Right renal cortex interstitium (tissue), 3 donors: ENCODE data around the gene ARHGAP42. TPM values are rescaled to one million over a fixed set of nuclear protein-coding genes. Genes with fewer than 3 reads are reported as not detected.

Experiments
- DNase-seq, 3 donors: peaks; one replicate each; pipeline ENCODE4 v3.0.0-alpha.2; 2013; ENCODE audit warnings: low read depth in 3 of 3, low spot score in 2 of 3
- polyA plus RNA-seq, 3 donors: library from polyadenylated mRNA; unstranded; fragments of 120-200 nt; gene quantifications; one replicate each; pipeline ENCODE4 v1.2.1, GENCODE V29; 2013; ENCODE audit not compliant: insufficient read length in 3 of 3

The ARHGAP42 gene
- polyA plus RNA-seq, 3 donors = 29.4 to 33.9 (median 32.3) TPM

GRCh38 chr11:100949443-100949842 lies 262.4 kb downstream of the ARHGAP42 start:
- no peak for DNase-seq

- DNase-seq = no peak
Observed at GRCh38 chr11:100955318-100955717, 268.2 kb downstream of the ARHGAP42 start.

GRCh38 chr11:100956351-100956750 lies 269.3 kb downstream of the ARHGAP42 start:
- DNase-seq = no peak

DNA sequence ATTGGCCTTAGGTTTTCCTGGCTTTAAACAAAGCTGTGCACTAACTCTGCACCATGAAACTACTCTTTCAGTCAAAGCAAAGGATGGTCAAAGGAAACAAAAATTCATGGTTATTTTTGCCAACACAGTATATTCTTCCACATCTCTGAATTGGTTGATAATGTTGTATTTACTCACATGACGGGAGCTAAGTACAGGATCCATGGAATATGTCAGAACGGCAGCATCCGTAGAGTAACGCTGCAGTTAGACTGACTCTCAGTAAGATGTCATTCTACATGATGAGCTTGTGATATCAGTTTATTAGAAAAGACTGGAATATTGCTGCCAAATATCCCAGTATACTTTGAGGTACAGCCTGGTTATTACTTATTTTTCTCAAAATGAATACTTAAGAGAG lies 270.4 kb downstream of the ARHGAP42 start:
- no peak for DNase-seq

DNA sequence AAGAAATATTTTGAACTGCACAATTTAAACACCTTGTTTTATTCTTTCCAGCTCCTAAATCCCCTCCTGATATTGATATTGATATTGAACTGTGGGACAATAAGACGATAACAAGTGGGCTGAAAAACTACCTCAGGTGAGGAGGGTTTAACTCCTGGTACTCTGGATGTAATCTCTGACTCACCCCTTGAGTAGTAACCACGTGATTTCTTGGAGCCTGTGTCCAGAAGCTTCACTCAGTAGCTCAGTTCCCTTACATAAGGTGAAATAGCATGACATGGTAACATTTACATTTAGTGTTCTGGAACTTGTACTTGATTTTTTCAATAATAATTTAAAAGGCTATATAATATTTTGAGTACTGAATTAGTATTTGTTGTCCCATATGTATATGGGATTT lies 274.5 kb downstream of the ARHGAP42 start:
- no peak for DNase-seq

DNA sequence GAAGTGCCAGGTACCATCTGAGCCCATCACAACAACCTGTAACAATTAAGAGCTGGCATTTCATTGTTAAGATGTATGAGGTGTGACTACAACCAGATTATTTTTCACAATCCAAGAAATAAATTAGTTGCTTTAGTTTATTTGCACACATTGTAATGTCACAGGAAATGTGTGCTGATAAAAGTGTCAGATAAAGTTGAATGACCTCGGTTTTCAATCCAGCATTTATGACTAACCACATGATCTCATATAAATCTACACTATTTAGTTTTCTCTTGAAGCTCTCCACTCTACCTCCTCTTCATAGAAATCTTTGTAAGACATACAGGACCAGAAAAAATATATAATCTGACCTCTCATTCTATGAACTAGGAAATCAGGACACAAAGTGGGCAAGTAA lies 276.3 kb downstream of the ARHGAP42 start:
- no peak for DNase-seq

DNA sequence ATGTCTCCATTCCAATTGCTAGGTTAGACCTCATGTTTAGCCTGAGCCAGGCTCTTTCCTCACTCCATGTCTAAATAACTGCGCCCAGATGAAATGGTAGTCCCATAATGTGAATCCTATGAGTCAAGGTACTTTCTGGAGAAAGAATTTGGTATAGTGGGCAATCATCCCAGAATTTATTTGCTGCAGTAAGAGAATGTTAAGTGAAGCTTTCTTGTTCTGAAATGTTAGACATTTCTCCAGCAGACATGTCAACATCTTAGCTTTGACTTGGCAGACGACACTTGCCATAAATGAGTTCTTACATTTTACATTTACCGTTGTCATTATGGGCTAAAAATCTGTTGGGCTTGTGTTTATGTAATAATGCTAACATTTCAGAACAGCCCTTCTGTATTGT lies 277.3 kb downstream of the ARHGAP42 start:
- no peak for DNase-seq

DNA sequence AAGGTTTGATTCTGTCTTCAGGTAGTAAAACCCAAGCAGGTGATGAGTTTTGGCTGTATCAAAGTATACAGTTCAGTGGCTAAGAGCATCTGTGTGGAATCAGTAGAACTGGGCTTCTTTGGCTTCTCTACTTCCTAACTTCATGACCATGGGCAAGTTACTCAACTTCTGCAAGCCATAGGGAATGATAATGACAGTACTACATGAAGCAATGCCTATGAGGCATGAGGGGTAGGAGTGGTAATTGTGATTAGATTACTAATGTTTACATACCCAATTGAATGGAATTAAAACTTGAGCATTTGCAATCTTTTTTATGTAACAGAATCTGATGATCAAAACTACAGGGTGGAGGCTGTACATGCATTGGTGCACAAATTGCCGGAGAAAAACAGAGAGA lies 278.3 kb downstream of the ARHGAP42 start:
- DNase-seq = no peak

- DNase-seq = no peak
Observed at GRCh38 chr11:100966366-100966765, 279.3 kb downstream of the ARHGAP42 start.

DNA sequence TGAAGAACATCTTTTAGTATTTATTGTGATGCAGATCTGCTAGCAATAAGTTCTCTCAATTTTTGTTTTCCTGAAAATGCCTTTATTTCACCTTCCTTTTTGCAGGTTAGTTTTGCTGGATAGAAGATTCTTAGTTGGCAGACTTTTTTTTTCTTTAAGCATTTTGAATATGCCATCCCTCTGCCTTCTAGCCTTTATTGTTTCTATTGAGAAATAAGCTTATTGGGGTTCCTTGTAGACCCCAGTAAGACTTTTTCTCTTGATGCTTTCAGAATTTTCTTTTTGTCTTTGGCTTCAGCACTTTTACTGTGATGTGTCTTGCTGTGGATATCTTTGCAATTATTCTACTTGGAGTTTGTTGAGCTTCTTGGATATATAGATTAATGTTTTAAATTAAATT lies 281.9 kb downstream of the ARHGAP42 start:
- no peak for DNase-seq

GRCh38 chr11:100970283-100971164 lies 283.4 kb downstream of the ARHGAP42 start:
- DNase-seq = no peak

DNA sequence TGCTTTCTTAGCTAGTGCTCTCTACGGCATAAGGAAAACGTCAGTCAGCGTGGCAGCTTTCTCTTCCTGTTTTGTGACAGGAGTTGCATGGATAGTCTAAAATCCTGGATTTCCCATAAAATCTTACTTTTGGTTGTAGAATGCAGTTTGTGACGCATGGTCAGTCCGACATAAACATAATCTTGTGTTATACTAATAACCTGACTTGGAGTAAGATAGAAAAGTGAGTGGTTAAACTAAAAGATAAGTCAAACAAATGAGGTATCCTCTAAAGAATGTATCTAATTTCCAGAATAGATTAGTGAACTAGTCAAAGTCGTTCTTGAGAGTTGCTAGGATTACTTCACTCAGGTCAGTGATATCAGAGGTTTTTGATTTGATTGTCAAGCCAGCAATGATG lies 285.0 kb downstream of the ARHGAP42 start:
- no peak for DNase-seq

GRCh38 chr11:100978442-100978841 lies 291.4 kb downstream of the ARHGAP42 start:
- DNase-seq = no peak

- DNase-seq = no peak
Observed at GRCh38 chr11:100978939-100979338, 291.9 kb downstream of the ARHGAP42 start.

DNA sequence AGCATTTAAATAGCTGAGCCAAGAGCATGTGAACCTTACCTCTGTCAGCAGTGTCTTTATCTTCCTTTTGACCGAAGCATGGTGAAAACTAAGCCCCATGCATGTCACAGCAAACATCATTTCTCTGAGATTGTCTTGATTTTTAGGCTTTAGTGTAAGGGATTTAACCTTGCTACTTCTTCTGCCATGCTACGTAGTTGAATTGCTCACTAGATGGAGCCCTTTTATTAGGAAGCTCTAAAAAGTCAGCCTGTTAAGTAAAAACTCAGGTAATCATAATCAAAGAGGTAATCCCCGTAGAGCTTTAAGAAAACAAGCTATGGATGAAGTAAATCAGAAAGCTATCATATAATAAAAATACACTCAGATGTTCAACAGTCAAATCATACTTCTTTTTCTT lies 293.1 kb downstream of the ARHGAP42 start:
- DNase-seq = no peak

DNA sequence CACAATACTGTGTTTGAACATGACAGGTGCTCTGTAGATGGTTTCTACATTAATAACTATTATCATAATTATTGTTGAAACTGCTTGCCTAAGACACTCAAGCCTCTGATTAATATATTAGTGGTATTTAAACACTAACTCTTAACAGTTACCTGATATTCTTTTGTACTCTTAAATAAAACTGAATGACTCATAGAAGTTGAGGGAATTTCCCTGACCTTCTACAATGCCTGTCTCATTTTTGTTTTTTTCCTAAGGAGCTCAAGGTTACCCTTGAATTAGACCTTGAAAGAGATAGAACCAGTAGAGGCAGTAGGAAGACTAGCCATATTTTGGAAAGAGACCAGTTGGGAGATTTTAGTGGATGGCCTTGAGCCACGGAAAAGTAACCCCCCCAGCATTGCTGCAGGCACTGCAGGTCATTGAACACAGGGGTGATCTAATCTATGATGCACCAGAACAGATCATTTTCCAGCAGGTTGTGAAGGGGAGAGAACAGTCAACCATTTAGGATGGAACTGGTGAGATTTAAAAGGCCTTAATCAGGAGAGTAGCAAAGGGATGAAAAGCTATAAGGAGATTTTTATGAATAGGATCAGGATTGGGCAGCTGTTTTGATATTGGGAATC lies 294.2 kb downstream of the ARHGAP42 start:
- no peak for DNase-seq

DNA sequence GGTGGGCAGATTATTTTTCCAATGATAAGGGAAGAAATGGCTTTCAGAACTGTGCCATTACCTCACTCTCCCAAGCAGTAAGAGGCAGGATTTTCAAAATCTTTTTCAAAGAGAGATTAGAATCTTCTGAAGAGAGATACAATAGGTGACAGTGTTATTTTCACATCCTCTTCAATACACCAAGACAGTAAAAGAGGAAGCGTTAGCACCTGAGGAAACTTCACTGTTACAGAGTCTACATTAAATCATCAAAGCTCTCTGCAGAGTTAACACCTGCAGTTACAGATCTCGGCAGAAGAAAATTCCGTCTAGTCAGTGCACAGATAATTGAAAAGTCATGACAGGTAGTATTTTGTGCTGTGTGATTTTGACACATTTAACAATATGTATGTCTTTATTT lies 297.6 kb downstream of the ARHGAP42 start:
- DNase-seq = no peak

GRCh38 chr11:100990931-100991330 lies 303.8 kb downstream of the ARHGAP42 start:
- no peak for DNase-seq

GRCh38 chr11:100991541-100991940 lies 304.5 kb downstream of the ARHGAP42 start:
- DNase-seq = no peak

- no peak for DNase-seq
Observed at GRCh38 chr11:100994966-100995365, 307.9 kb downstream of the ARHGAP42 start.

- no peak for DNase-seq
Observed at GRCh38 chr11:100999756-101000155, 312.7 kb downstream of the ARHGAP42 start.

- no peak for DNase-seq
Observed at GRCh38 chr11:101003468-101003867, 316.4 kb downstream of the ARHGAP42 start.
